Measurements from ENCODE around the gene LSMEM2.
A peak's percentile ranks its signal among the peaks of the same experiment; 100 is the strongest.
"Not testable (repeated sequence)": the region's sequence is repeated elsewhere in the genome, so short reads cannot be mapped to it uniquely, and the experiment has no call there.

Gene LSMEM2

GRCh38 chr3:50246517-50246954 is 32.4 kb upstream of the LSMEM2 start:
- no peak for DNase-seq

GRCh38 chr3:50248387-50248786 is 30.5 kb upstream of the LSMEM2 start:
- no peak for DNase-seq

GRCh38 chr3:50249457-50249856 is 29.4 kb upstream of the LSMEM2 start:
- no peak for DNase-seq

GRCh38 chr3:50250514-50250913 is 28.4 kb upstream of the LSMEM2 start:
- no peak for DNase-seq

GRCh38 chr3:50251220-50251619 is 27.7 kb upstream of the LSMEM2 start:
- DNase-seq: no peak

- no peak for DNase-seq
These were observed 24.2 kb upstream of the LSMEM2 start for GRCh38 chr3:50254577-50255250.

GRCh38 chr3:50255251-50255615 is 23.7 kb upstream of the LSMEM2 start:
- DNase-seq: no peak

GRCh38 chr3:50256978-50257890 is 21.7 kb upstream of the LSMEM2 start:
- DNase-seq: peak in 1 of 2 experiments; percentile 17

GRCh38 chr3:50258029-50258680 is 20.7 kb upstream of the LSMEM2 start:
- DNase-seq: no peak

- DNase-seq: no peak
These were observed 19.9 kb upstream of the LSMEM2 start for GRCh38 chr3:50258979-50259378.

GRCh38 chr3:50259432-50260026 is 19.4 kb upstream of the LSMEM2 start:
- no peak for DNase-seq

GRCh38 chr3:50260027-50260941 is 18.6 kb upstream of the LSMEM2 start:
- DNase-seq: peak; percentile 18 to 84

GRCh38 chr3:50260942-50261441 is 17.9 kb upstream of the LSMEM2 start:
- DNase-seq: no peak

GRCh38 chr3:50261505-50261904 is 17.4 kb upstream of the LSMEM2 start:
- DNase-seq: no peak

GRCh38 chr3:50262200-50262599 is 16.7 kb upstream of the LSMEM2 start:
- not testable (repeated sequence) for DNase-seq

GRCh38 chr3:50262778-50263177 is 16.1 kb upstream of the LSMEM2 start:
- DNase-seq: no peak

GRCh38 chr3:50263478-50264382 is 15.2 kb upstream of the LSMEM2 start:
- DNase-seq: no peak

GRCh38 chr3:50264383-50264963 is 14.4 kb upstream of the LSMEM2 start:
- DNase-seq: peak in 1 of 2 experiments; percentile 11

GRCh38 chr3:50264964-50265485 is 13.9 kb upstream of the LSMEM2 start:
- DNase-seq: no peak

- DNase-seq: no peak
These were observed 13.3 kb upstream of the LSMEM2 start for GRCh38 chr3:50265571-50265970.
